Thymus (tissue), 11 donors: ENCODE measurements around the gene OR7D4. TPM values are rescaled to one million over a fixed set of nuclear protein-coding genes. Genes with fewer than 3 reads are reported as not detected.

Experiments
- DNase-seq, 9 donors: peaks; one replicate each; pipeline ENCODE4 v3.0.0-alpha.2; 2013; ENCODE audit warnings: low spot score in 9 of 9, low read depth in 6 of 9, missing footprints in 1 of 9
- H3K27ac ChIP-seq, 2 donors: one replicate each; pipeline ENCODE4 v1.5.1; 2013; ENCODE audit warnings: control low read depth in 1 of 2, low read depth in 1 of 2, low read length in 1 of 2, mild to moderate bottlenecking in 1 of 2, moderate library complexity in 1 of 2
- H3K27me3 ChIP-seq, 2 donors: one replicate each; pipeline ENCODE4 v1.5.1; 2013; ENCODE audit warnings: low read length in 1 of 2; ENCODE audit not compliant: control insufficient read depth in 2 of 2, insufficient read depth in 1 of 2
- H3K36me3 ChIP-seq, 2 donors: one replicate each; pipeline ENCODE4 v1.5.1; 2013; ENCODE audit warnings: low read length in 1 of 2, mild to moderate bottlenecking in 1 of 2, moderate library complexity in 1 of 2; ENCODE audit not compliant: control insufficient read depth in 2 of 2, insufficient read depth in 2 of 2
- H3K4me1 ChIP-seq, 2 donors: one replicate each; pipeline ENCODE4 v1.5.1; 2013; ENCODE audit warnings: low read length in 2 of 2; ENCODE audit not compliant: control insufficient read depth in 2 of 2, insufficient read depth in 2 of 2
- H3K4me3 ChIP-seq, 2 donors: one replicate each; pipeline ENCODE4 v1.5.1; 2013; ENCODE audit warnings: low read length in 2 of 2, control low read depth in 1 of 2, mild to moderate bottlenecking in 1 of 2
- H3K9me3 ChIP-seq, 2 donors: one replicate each; pipeline ENCODE4 v1.5.1; 2013; ENCODE audit warnings: low read length in 1 of 2, mild to moderate bottlenecking in 1 of 2; ENCODE audit not compliant: control insufficient read depth in 2 of 2, insufficient read depth in 1 of 2
- WGBS: extraction: QIAGEN DNeasy Blood & Tissue Kit; methylation state at CpG from one replicate; pipeline ENCODE4 v1.1.7; 2013; 5-methylcytosine and 5-hydroxymethylcytosine counted together
- polyA plus RNA-seq: library from polyadenylated mRNA; stranded (reverse); fragments of 200-250 nt; gene quantifications from one replicate; pipeline ENCODE4 v1.2.3, GENCODE V29; 2013
- total RNA-seq: library from RNA; stranded (reverse); fragments of 120-200 nt; gene quantifications from one replicate; pipeline ENCODE4 v1.2.4, GENCODE V29; 2013
- donor health status: healthy.

Gene OR7D4
- total and polyA plus RNA-seq, 2 donors = 0.02 TPM; not detected in 1

- no peaks in the 10 kb centered on the region for H3K36me3 ChIP-seq
- H3K4me3 ChIP-seq = no peak overlapping the region
- no peaks in the 10 kb centered on the region for H3K4me1 ChIP-seq
- H3K9me3 ChIP-seq = peaks cover 0 to 3% of the 10 kb centered on the region in 2 donors
- 96% methylated on average over 5 of the region's 5 CpGs for WGBS
- no peak for DNase-seq
- H3K27ac ChIP-seq = no peak overlapping the region
- H3K27me3 ChIP-seq = no peaks in the 10 kb centered on the region
Measured at GRCh38 chr19:9175326-9175725, 44.1 kb downstream of the OR7D4 start.

- Histone ChIP-seq H3K27me3 (no peaks in the 10 kb centered on the region), H3K4me1 (no peaks in the 10 kb centered on the region), H3K9me3 (peaks cover 0 to 7% of the 10 kb centered on the region in 2 donors), H3K27ac (no peak overlapping the region), H3K4me3 (no peak overlapping the region), H3K36me3 (peaks cover 0 to 7% of the 10 kb centered on the region in 2 donors)
- 93% methylated on average over 6 of the region's 6 CpGs for WGBS
- DNase-seq = no peak
Measured at GRCh38 chr19:9171393-9171991, 47.9 kb downstream of the OR7D4 start.

- Histone ChIP-seq H3K36me3 (peaks cover 17 to 26% of the 10 kb centered on the region in 2 donors), H3K27ac (no peak overlapping the region), H3K9me3 (peaks cover 0 to 10% of the 10 kb centered on the region in 2 donors), H3K4me3 (no peak overlapping the region), H3K27me3 (no peaks in the 10 kb centered on the region), H3K4me1 (no peaks in the 10 kb centered on the region)
- no peak for DNase-seq
- 69% methylated on average over 4 of the region's 4 CpGs for WGBS
Measured at GRCh38 chr19:9166846-9167245, 52.5 kb downstream of the OR7D4 start.

GRCh38 chr19:9165261-9165660 is 54.1 kb downstream of the OR7D4 start:
- Histone ChIP-seq H3K9me3 (peaks cover 10 to 25% of the 10 kb centered on the region in 2 donors), H3K4me1 (no peaks in the 10 kb centered on the region), H3K36me3 (peaks cover 33 to 41% of the 10 kb centered on the region in 2 donors), H3K4me3 (no peak overlapping the region), H3K27me3 (no peaks in the 10 kb centered on the region), H3K27ac (no peak overlapping the region)
- DNase-seq = no peak
- WGBS = over 99% methylated on average over 3 of the region's 3 CpGs

- Histone ChIP-seq H3K4me3 (no peak overlapping the region), H3K9me3 (peaks cover 19 to 42% of the 10 kb centered on the region in 2 donors), H3K4me1 (no peaks in the 10 kb centered on the region), H3K36me3 (peaks cover 69 to 71% of the 10 kb centered on the region in 2 donors), H3K27me3 (no peaks in the 10 kb centered on the region), H3K27ac (no peak overlapping the region)
- DNase-seq = no peak
- WGBS = 99% methylated on average over 12 of the region's 12 CpGs
Measured at GRCh38 chr19:9161427-9161826, 58.0 kb downstream of the OR7D4 start.

Other genes starting within 250 kb of the OR7D4 start
- 0.61 TPM for gene MUC16, start 209.2 kb downstream of the OR7D4 start, total RNA-seq
- gene MUC16, start 209.2 kb downstream of the OR7D4 start, polyA plus RNA-seq = 7.2 TPM
- not detected for gene OR1M1, start 132.5 kb downstream of the OR7D4 start, total RNA-seq
- under 0.01 TPM for gene OR1M1, start 132.5 kb downstream of the OR7D4 start, polyA plus RNA-seq
- not detected for gene OR7G2, start 112.1 kb downstream of the OR7D4 start, total RNA-seq
- 0.02 TPM for gene OR7G2, start 112.1 kb downstream of the OR7D4 start, polyA plus RNA-seq
- gene OR7G1, start 103.8 kb downstream of the OR7D4 start, total RNA-seq = not detected
- not detected for gene OR7G1, start 103.8 kb downstream of the OR7D4 start, polyA plus RNA-seq
- not detected for gene OR7G3, start 92.6 kb downstream of the OR7D4 start, total RNA-seq
- gene OR7G3, start 92.6 kb downstream of the OR7D4 start, polyA plus RNA-seq = not detected
- 24.8 TPM for gene ZNF317, start 79.2 kb downstream of the OR7D4 start, total RNA-seq
- gene ZNF317, start 79.2 kb downstream of the OR7D4 start, polyA plus RNA-seq = 44.2 TPM
- gene OR7D2, start 40.6 kb downstream of the OR7D4 start, total RNA-seq = under 0.01 TPM
- 0.07 TPM for gene OR7D2, start 40.6 kb downstream of the OR7D4 start, polyA plus RNA-seq
- not detected for gene OR7E24, start 31.3 kb upstream of the OR7D4 start, total RNA-seq
- not detected for gene OR7E24, start 31.3 kb upstream of the OR7D4 start, polyA plus RNA-seq
- 4.5 TPM for gene ZNF699, start 90.2 kb upstream of the OR7D4 start, total RNA-seq
- gene ZNF699, start 90.2 kb upstream of the OR7D4 start, polyA plus RNA-seq = 1.8 TPM
- gene ZNF559, start 104.6 kb upstream of the OR7D4 start, total RNA-seq = 27.7 TPM
- gene ZNF559, start 104.6 kb upstream of the OR7D4 start, polyA plus RNA-seq = 72.1 TPM
- gene ZNF177, start 143.4 kb upstream of the OR7D4 start, total RNA-seq = 2.9 TPM
- gene ZNF177, start 143.4 kb upstream of the OR7D4 start, polyA plus RNA-seq = 13.8 TPM
- 25.7 TPM for gene ZNF266, start 216.0 kb upstream of the OR7D4 start, total RNA-seq
- gene ZNF266, start 216.0 kb upstream of the OR7D4 start, polyA plus RNA-seq = 151 TPM